Adrenal gland (tissue), 12 donors: Measurements from ENCODE around the gene THSD4. TPM values are rescaled to one million over a fixed set of nuclear protein-coding genes. Genes with fewer than 3 reads are reported as not detected.

Experiments used
- DNase-seq, 7 donors: peaks; one replicate each; pipeline ENCODE4 v3.0.0-alpha.2; 2019 to 2020
- H3K27ac ChIP-seq, 5 donors: fragments of 200-600 bp; sonication (generic) in 4 of 5; 1 replicate in 3 of 5; 2 replicates in 2 of 5; pipeline versions ENCODE4 v1.5.1 to v1.8.0; 2016 to 2020; ENCODE audit warnings: mild to moderate bottlenecking in 1 of 5
- H3K27me3 ChIP-seq: fragments of 200-600 bp; 2 replicates; pipeline ENCODE4 v1.8.0; 2021
- H3K36me3 ChIP-seq, 2 donors: fragments of 200-600 bp; replicated peaks in 1 of 2; 1 replicate in 1 of 2; 2 replicates in 1 of 2; pipeline versions ENCODE4 v1.5.1 to v1.8.0; 2018 to 2022
- H3K4me1 ChIP-seq, 2 donors: fragments of 200-600 bp; replicated peaks in 1 of 2; 1 replicate in 1 of 2; 2 replicates in 1 of 2; pipeline versions ENCODE4 v1.5.1 to v1.8.0; 2018 to 2021
- H3K4me3 ChIP-seq, 4 donors: fragments of 200-600 bp; sonication (generic) in 3 of 4; one replicate each; pipeline ENCODE4 v1.5.1; 2016 to 2018
- H3K9me3 ChIP-seq, 3 donors: fragments of 200-600 bp; sonication (generic) in 1 of 3; replicated peaks in 1 of 3; 1 replicate in 2 of 3; 2 replicates in 1 of 3; pipeline versions ENCODE4 v1.5.1 to v1.8.0; 2016 to 2021
- POLR2A ChIP-seq, 2 donors: fragments of 450-650 bp; IDR thresholded peaks; one replicate each; pipeline ENCODE4 v1.6.1; 2017; ENCODE audit warnings: antibody characterized with exemption in 2 of 2, mild to moderate bottlenecking in 2 of 2, moderate library complexity in 1 of 2
- WGBS, 4 donors: extraction: QIAGEN DNeasy Blood & Tissue Kit in 2 of 4; methylation state at CpG; one replicate each; pipeline versions ENCODE4 v1.1.5 to v1.1.7; 2013 to 2017; 5-methylcytosine and 5-hydroxymethylcytosine counted together
- intact Hi-C, 2 donors: fragments of 100-400 bp; cut with DNase I; formaldehyde crosslinking; loops; one replicate each; pipeline versions ENCODE4 v1.14.1 to v1.15.0; 2022 to 2023
- polyA plus RNA-seq, 3 donors: library from polyadenylated mRNA; stranded (reverse); fragments of 200-250 nt in 2 of 3; fragments of 350-450 nt in 1 of 3; fragmentation: Illumina TruSeq in 1 of 3; extraction: RNeasy Lipid Tissue Mini Kit (QIAGEN cat#74804) in 1 of 3; gene quantifications; one replicate each; pipeline ENCODE4 v1.2.3, GENCODE V29; 2013 to 2014
- total RNA-seq, 9 donors: library from RNA; depleted of rRNA in 4 of 9; stranded (reverse); fragments of >200 nt in 4 of 9; fragments of 120-200 nt in 1 of 9; fragmentation: NEBNext Ultra II Directional in 1 of 9; extraction: Animal tissue kit (Norgen Biotek cat#: 25700) in 1 of 9; gene quantifications; one replicate each; pipeline versions ENCODE4 v1.1.0 to v1.2.4, GENCODE V29; 2013 to 2023
- TF ChIP-seq, protein P1 (sequence below), 6 experiments: fragments of 450-650 bp in 4 of 6; fragments of 200-600 bp in 2 of 6; sonication (generic) in 1 of 6; IDR thresholded peaks; 1 replicate in 5 of 6; 2 replicates in 1 of 6; pipeline versions ENCODE4 v1.5.1 to v1.8.0; 2016 to 2021; ENCODE audit warnings: antibody characterized with exemption in 6 of 6, mild to moderate bottlenecking in 2 of 6, moderate library complexity in 1 of 6
- donor health status: healthy with polysubstance abuse.
- donor health status: Bipolar disorder and iron deficiency.
- donor health status: DM: yes; HTN: yes; CAD: no.
- donor health status: DM: no; HTN: no; CAD: no.
- donor health status: DM: no; HTN: no; CAD: no.
- donor health status: DM: yes; HTN: yes; CAD: no.

THSD4 gene
- total and polyA plus RNA-seq, 12 donors: 5.3 to 53.2 (median 23.2) TPM

DNA sequence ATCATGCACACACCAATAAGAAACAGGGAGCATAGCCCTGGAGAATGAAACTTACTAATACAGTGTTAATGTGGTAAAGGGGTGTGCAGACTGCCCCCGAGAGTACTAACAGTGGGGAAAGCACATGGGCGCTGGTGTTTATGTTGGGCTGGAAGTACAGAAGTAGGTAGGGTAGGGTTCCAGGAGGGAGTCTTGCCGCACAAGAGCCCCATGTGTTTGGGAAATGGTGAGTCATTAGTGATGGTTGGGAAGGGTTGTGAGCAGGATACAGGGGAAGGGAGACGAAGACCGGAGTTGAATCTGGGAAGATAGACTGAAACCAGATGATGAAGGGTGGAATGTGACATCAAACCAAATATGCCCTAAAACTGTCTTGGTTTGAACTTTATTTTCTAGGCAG lies 117.1 kb downstream of the THSD4 start:
- Histone ChIP-seq H3K4me1 (no peaks in the 10 kb centered on the region), H3K27ac (no peak overlapping the region), H3K9me3 (no peaks in the 10 kb centered on the region), H3K27me3 (no peaks in the 10 kb centered on the region), H3K36me3 (no peaks in the 10 kb centered on the region), H3K4me3 (no peak overlapping the region)
- WGBS, 4 donors: 94 to 99% (median 97%) methylated on average over 5 of the region's 5 CpGs
- peak in 1 of 7 donors; percentile 13 for DNase-seq
- intact Hi-C loops: no loop called here
- TF ChIP-seq POLR2A (IDR thresholded peaks at IDR 0.05): no peak
- TF ChIP-seq, protein P1, sequence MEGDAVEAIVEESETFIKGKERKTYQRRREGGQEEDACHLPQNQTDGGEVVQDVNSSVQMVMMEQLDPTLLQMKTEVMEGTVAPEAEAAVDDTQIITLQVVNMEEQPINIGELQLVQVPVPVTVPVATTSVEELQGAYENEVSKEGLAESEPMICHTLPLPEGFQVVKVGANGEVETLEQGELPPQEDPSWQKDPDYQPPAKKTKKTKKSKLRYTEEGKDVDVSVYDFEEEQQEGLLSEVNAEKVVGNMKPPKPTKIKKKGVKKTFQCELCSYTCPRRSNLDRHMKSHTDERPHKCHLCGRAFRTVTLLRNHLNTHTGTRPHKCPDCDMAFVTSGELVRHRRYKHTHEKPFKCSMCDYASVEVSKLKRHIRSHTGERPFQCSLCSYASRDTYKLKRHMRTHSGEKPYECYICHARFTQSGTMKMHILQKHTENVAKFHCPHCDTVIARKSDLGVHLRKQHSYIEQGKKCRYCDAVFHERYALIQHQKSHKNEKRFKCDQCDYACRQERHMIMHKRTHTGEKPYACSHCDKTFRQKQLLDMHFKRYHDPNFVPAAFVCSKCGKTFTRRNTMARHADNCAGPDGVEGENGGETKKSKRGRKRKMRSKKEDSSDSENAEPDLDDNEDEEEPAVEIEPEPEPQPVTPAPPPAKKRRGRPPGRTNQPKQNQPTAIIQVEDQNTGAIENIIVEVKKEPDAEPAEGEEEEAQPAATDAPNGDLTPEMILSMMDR (IDR thresholded peaks at IDR 0.05): no peak

DNA sequence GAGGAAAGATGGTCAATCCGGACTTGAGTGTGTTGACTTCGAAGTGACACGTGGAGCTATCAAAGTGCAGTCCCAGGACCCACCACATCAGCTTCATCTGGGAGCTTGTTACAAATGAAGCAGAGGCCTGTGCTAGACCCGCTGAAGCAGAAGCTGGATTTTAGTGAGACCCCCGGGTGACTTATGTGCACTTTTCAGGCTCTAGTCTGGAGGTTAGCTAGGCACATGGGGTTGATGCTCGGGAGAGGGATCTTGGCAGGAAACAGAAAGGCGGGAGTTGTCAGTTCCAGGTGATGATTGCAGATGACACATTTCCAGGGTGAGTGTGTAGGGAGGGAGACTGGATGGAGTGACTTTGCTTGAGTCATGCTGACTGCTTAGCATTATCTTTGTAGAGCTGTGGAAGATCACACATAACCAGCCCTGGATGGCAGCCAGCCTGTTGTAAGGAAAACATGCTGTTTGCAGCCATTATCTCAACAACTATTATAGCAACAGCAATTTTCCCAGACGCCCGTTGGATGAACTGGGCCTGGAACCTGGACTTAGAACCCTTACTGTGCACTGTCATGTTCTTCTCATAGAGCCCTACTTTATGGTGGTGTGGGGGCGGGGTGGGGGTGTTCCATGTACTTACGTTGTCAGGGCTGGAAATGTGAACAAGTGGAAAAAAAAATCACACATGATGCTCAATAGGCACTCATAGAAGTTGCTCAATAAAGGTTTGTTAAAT lies 122.4 kb downstream of the THSD4 start:
- H3K4me3 ChIP-seq: no peak overlapping the region
- no peak overlapping the region for H3K27ac ChIP-seq
- peak in 6 of 7 donors; percentile 37 to 86 (median 48) for DNase-seq
- TF ChIP-seq POLR2A (IDR thresholded peaks at IDR 0.05): no peak
- TF ChIP-seq, protein P1 (IDR thresholded peaks at IDR 0.05): no peak
- intact Hi-C loops: no loop called here
- H3K4me1 ChIP-seq: no peaks in the 10 kb centered on the region
- WGBS, 4 donors: 82 to 89% (median 85%) methylated on average over 11 of the region's 11 CpGs
- no peaks in the 10 kb centered on the region for H3K36me3 ChIP-seq
- H3K27me3 ChIP-seq: no peaks in the 10 kb centered on the region
- H3K9me3 ChIP-seq: no peaks in the 10 kb centered on the region

DNA sequence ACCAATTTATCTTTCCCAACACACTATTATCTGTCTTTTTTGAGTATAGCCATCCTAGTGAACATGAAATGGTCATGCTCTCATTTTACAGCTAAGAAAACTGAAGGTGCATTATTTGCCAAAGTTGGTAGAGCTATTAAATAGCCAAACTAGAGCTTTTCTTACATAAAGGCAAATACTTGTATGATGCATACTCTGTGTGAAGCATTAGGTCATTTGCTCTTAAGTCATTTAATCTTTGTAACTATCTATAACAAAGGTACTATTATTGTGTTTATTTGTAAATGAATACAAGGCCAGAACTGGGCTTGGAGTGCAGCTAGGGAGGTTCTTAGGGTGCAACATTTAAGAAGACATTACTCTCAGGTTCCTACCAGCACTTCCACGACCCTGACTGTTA lies 123.7 kb downstream of the THSD4 start:
- Histone ChIP-seq H3K4me1 (no peaks in the 10 kb centered on the region), H3K27me3 (no peaks in the 10 kb centered on the region), H3K9me3 (no peaks in the 10 kb centered on the region), H3K36me3 (no peaks in the 10 kb centered on the region), H3K27ac (no peak overlapping the region), H3K4me3 (no peak overlapping the region)
- no peak for DNase-seq
- intact Hi-C loops: no loop called here
- no peak for TF ChIP-seq POLR2A (IDR thresholded peaks at IDR 0.05)
- TF ChIP-seq, protein P1 (IDR thresholded peaks at IDR 0.05): no peak
- WGBS, 4 donors: 66 to 100% (median 83%) methylated on average over 1 of the region's 1 CpG

DNA sequence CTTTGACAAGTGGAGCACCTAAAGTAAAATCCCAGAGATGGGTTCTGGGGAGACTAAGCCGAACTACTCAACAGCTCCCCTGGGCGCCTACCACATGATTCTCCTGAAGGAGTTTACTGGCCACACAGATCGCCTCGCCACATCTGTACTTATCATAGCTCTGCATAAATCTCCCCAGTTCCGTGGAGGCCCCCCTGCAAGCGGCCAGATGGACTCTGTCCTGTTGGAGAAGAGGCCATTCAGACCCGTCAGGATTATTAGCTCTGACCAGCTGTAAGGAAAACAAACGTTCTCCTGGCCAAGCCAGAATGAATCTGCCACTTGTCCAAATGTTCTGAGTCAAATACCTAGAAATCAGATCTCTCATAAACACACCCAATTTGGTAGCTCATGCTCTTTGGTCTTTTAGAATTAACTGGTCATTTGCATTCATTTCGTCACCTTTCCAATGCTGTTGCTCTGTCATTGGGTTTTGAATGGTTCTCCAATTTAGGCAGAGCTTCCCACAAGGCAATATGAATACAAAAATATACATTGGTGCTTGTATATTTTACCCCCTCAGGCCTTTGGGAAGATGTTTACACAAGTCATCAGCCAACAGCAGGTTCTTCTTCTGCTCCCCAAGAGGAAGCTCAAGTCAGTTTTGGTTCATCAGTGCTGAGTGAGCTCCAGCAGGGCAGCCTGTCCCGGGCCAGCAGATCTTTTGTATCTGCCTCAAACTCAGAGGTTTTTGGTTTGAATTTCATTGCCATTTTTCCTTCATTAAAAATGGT lies 124.5 kb downstream of the THSD4 start:
- Histone ChIP-seq H3K4me3 (no peak overlapping the region), H3K27me3 (no peaks in the 10 kb centered on the region), H3K4me1 (no peaks in the 10 kb centered on the region), H3K36me3 (no peaks in the 10 kb centered on the region), H3K27ac (no peak overlapping the region), H3K9me3 (no peaks in the 10 kb centered on the region)
- intact Hi-C loops: loop anchor here in 1 of 2 donors (10.0 kb wide), 1 partner anchor 125 kb away; the partner anchor contains the start of gene THSD4
- WGBS, 4 donors: 76 to 87% (median 81%) methylated on average over 10 of the region's 10 CpGs
- DNase-seq: no peak
- TF ChIP-seq POLR2A (IDR thresholded peaks at IDR 0.05): no peak
